Ovary (tissue), 3 donors: Measurements from ENCODE around the gene HMGA1.

Source experiments
- CTCF ChIP-seq, 3 donors: fragments of 450-650 bp in 2 of 3; fragments of 200-600 bp in 1 of 3; IDR thresholded peaks; one replicate each; pipeline versions ENCODE4 v1.5.1 to v1.8.0; 2016 to 2022; ENCODE audit warnings: antibody characterized with exemption in 3 of 3, mild to moderate bottlenecking in 1 of 3
- EP300 ChIP-seq: sonication (generic); formaldehyde crosslinking; IDR thresholded peaks from one replicate; pipeline ENCODE4 v1.6.1; 2017; ENCODE audit warnings: antibody characterized with exemption
- POLR2A ChIP-seq: fragments of 450-650 bp; IDR thresholded peaks from one replicate; pipeline ENCODE4 v1.6.1; 2017; ENCODE audit warnings: antibody characterized with exemption, mild to moderate bottlenecking, moderate library complexity
- donor health status: DM: no; HTN: no; CAD: no.

- TF ChIP-seq CTCF (IDR thresholded peaks at IDR 0.05) (no peak), POLR2A (no peak), EP300 (no peak)
Observed at GRCh38 chr6:34205916-34206315, 30.8 kb upstream of the HMGA1 start.
